ENCODE measurements around the gene NFATC1.

Gene NFATC1

DNA sequence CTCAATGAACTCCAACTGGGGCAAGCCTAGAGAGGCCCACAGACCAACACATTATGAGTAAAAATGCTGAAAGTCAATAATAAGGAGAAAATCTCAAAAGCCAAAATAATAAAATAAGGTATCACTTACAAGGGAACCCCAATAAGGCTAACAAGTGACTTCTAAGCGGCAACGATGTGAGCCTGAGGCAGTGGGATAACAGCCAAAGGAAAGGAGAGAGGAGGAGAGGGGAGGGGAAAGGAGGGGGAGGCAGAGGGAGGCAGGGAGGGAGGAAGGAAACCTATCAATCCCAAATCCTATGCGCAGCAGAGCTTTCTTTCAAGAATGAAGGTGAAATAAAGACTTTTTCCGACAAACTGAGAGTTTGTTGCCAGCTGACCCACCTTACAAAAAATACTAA lies 6.0 kb upstream of the NFATC1 start:
- no peak for DNase-seq (ENCODE audit: low spot score)

DNA sequence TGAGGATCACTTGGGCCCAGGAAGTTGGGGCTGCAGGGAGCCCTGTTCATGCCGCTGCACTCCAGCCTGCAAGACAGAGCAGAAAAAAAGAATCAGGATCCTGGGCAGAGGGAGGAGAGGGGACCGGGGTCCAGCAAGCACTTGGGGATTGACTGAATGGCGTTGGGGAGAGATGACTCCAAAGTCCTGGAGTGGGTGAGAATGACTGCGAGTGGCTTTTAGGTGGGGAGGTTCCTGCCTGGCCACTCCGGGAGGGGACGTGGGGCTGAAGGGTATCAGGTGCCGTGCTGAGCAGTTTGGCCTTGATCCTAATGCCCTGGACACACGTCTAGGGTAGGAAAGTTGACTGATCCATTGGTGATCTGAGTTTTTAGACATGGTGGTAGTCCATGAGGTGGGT lies 3.5 kb upstream of the NFATC1 start:
- no peak for DNase-seq (ENCODE audit: low spot score)

DNA sequence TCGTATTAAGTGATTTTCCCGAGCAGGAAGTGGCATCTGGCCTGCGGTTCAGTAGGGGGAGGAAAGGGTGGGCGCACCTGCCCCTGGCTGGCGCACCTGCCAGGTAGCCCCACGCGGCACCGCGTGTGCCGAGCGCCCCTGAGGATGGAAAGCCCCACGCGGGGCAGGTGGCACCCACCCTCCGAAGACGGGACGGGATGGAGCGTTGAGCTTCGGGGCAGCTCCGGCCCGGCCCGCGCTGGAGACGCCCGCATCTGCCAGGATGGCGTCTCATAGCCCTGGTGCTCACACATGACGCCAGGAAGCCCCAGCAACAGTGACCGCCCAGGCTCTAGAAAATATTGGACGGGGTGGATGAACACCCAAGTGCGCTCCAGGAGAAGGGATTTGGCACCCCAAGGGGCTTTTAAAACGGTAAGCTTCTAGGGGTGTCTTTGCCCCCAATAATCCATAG lies 2.5 kb upstream of the NFATC1 start:
- no peak for DNase-seq (ENCODE audit: low spot score)

DNA sequence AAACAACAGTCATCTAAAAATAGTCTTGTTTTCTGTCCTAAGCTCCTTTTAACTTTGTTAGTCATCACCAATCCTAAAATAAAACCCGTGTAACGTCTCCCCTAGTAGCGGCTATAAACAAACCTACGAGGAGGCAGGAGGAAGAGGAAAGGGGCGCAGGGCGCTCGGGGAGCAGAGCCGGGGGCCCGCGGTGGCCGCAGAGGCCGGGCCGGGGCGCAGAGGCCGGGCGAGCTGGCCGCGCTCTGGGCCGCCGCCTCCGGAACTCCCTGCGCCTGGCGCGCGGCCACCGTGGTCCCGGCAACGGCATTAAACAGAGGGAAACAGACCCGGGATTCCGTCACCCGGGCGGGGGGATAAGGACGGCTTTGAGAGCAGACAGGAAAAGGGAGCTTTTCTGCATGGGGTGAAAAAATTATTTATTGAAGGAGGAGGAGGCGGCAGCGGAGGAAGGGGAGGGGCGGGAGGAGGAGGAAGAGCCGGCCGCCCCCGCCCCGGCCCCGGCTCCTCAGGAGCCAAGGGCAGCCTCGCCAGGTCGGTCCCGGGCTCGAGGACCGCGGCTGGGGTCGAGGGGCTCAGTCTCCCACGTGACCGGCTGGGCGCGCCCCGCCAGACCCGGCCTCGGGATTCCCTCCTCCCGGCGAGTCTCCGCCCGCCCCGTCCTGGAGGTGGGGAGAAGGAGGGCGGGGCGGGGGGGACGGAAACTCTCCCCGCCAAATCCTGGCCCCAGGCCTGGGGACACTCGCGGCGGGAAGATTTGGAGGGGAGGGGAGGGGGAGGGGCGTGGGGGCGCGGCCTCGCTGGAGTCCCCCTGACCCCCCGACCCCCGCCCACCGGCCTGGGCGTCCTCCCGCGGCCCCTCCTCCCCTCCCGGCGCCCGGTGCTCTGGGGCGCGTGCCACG lies 1.8 kb upstream of the NFATC1 start:
- peak; percentile 33 for DNase-seq (ENCODE audit: low spot score)

DNA sequence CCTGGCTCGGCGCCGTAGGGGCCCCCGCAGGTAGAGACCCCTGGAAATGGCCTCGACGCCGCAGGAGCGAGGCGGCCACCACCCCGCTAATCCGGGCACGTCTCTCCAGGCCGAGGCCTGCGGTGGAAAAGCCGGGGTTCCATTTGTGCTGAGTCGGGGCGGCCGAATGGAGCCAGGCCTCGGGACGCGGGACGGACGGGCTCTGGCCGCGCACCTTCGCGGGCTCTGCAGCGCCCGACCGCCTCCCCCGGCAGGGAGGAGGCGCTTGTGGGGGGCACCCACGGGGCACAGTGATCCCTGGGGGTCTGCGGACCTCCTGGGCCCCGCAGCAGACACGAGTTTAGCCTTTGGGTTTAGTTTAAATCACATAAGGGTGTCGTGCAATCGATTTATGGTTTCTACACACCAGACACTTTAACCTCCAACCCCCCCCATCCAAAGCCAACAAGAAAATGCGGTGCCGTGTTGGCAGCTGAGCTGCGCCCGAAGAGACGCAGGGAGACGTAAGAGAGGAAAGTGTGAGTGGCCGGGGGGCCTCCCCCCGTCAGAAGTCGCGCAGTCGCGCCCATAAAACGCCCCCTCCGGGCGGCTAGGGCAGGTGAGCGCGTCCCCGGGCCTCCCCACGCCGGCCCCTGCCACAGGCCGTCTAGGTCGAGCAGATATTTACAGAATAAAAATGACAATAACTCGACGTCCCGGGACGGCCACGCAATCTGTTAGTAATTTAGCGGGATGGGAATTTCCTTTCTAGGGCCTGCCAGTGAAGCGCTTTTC lies 1.0 kb upstream of the NFATC1 start:
- no peak for DNase-seq (ENCODE audit: low spot score)

DNA sequence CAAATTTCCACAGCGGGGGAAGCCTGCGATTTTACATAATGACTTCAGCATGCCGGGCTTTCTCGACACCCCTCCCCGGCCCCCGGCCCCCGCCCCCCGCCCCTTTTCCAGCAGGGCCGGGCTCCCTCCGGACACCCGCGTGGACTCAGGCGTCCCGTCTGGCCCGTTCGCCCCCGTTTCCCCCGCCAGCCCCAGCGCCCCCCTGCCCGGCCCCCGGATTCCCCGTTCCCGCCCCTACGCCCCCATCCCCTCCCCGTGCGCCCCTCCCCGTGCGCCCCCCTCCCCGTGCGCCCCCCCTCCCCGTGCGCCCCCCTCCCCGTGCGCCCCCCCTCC lies 456 bp upstream of the NFATC1 start:
- DNase-seq (ENCODE audit: low spot score), result no peak

DNA sequence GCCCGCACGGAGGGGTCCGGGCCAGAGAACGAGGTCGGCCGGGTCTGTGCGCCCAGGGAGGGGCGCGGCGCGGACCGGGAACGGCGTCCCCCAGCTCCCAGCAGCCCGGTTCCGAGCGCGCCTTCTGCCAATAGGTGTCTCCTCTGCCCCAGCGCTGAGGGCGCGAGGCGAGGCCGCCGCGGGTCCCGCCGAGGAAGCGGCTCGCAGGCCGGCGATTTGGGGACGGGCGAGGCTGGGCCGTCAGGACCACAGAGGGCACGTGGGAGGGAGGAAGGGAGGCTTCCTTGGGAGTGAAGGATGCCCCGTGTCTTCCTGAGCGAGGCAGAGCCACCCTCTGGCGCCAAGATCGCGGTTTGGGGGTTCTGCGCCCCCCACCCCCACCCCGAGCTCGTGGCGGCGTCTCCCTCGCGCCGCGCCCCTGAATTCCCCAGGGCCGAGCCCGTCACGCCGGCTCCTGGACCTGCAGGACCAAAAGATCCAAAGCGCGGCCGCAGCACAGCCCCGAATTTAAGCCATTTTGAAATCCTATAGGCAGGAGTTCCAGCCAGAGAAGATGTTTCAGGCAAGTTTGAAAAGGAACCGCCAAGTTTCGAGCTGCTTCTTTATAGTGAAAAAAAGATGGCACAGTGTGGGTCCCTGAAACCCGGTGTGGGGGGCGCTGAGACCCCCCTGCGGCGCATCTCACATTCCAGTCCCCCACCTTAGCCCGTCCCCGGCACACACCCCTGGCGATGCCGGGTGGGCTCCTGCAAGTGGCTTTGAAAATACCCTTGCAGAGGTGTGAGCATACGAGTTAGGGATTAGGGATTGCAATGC lies 909 bp downstream of the NFATC1 start:
- no peak for DNase-seq (ENCODE audit: low spot score)

DNA sequence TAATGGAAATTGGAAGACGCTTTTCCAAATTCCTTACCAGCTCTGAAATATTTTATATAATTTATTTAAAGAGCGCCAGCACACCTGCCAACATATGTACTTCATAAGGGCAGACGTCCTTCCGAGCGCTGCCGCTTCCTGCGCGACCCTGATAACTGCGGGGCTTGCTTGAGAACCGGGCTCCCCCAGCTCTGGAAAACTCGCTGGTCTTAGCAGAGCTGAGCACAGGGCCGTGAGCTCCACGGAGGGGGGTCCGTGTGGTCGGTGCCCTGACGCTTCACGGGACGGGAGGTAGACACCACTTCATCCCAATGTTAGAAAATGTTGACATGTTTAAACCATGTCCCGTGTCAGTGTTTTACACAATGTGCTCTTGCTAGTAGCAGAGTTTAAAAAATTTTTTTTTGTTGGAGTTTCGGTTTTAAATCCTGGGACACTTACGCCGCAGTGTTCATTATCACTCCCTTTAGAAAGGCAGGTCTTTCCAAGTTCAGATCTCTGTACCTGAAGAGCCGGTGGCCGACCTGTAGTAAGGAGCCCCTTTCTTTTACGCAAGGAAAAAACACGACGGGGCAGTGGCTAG lies 1.6 kb downstream of the NFATC1 start:
- no peak for DNase-seq (ENCODE audit: low spot score)

DNA sequence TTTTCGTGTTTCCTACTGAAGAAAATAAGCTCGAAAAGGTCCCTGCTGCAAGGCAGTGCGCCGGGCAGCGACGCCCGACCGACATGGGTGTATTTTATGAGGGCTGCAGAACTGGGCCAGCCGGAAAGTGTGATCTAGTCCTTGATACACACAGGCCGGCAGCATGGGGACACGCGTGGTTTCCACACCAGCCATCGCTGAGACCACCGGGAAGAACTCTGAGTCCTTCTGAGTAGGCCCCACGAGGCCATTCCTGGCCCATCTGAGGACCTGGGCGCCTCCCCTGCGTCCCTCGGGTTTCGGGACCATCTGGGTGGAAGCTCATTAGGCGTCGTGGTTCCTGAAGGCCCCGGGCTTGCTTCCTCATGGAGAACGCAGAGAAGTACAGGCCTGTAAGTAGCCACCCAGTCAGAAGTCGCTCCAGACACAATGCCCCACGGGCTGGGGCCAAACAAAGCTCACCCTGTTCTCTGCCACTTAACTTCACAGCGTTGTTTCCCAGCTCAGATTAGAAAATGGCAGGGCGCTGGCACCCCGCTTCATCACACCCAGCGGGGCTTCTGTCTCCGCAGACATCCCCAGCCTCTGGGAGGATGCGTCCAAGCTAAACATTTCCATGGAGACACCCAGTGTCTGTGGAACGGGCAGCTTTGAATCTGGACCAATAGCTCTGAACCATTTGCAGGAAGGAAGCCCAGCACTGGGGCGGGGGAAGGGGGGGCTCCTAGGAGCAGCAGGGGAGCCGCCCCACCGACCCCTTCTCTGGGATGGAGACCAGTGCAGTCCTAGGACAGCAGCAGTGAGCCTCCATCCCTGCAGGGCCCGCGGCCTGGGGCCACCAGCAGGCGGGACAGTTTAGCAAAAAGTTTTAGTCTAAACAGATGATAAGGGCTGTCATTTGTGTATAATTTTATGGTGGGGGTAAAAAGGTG lies 2.4 kb downstream of the NFATC1 start:
- no peak for DNase-seq (ENCODE audit: low spot score)

DNA sequence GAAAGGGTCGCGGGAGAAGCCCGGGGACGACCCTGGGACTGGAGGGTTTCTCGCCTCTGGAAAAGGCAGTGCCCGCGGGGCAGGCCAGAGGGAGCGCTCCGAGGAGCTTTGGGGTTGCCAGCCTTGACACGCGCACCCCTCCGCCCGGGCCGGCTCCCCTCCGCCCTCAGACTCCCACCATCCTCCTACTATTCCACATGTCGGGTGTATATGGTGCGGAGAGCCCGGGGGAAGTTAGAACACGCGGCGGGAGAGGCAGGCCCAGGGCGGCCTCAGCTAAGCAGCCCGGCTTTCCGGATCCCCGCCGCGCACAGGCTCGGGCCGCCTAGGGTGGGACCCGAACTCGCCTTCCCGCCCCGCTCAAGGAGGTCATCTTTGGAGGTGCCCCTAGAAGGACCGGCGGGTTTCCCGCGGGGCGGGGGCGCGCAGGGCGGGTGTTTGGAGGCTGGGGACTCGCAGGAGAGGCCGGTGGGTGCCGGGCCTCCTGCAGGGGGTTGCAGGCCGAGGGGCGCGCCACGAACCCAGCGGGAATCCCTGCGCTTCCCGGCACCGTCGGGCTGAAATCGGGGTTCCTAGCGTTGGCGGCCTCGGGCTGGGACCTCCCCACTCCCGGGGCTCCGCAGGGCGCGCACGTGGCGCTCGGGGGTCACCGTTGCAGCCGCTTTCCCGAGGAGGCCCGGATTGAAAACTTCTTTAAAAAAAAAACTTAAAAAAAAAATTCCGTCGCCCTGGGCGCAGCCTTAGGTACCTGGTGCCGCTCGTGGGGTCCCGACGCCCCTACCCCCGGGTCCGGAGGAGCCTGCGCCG lies 3.7 kb downstream of the NFATC1 start:
- no peak for DNase-seq (ENCODE audit: low spot score)

DNA sequence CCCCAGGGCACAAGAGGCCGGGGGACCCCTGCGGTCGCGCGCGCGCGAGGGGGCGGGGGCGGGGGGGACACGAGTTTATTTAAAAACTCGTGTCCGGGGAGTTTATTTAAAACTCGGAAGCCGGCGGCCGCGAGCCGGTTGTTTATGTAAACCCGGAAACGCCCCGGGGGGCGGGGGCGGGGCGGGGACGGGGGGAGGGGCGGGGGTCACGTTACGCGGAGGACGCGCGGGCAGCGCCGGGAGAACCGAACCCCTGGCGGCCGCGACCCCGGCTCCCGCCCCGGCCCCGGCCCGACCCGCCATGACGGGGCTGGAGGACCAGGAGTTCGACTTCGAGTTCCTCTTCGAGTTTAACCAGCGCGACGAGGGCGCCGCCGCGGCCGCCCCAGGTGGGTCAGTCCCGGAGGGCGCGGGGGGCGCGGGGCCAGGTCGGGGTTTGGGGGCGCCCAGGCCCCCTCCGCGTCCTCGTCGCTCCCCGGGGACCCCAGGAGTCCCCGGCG lies 4.4 kb downstream of the NFATC1 start:
- DNase-seq (ENCODE audit: low spot score), result peak; percentile 70

DNA sequence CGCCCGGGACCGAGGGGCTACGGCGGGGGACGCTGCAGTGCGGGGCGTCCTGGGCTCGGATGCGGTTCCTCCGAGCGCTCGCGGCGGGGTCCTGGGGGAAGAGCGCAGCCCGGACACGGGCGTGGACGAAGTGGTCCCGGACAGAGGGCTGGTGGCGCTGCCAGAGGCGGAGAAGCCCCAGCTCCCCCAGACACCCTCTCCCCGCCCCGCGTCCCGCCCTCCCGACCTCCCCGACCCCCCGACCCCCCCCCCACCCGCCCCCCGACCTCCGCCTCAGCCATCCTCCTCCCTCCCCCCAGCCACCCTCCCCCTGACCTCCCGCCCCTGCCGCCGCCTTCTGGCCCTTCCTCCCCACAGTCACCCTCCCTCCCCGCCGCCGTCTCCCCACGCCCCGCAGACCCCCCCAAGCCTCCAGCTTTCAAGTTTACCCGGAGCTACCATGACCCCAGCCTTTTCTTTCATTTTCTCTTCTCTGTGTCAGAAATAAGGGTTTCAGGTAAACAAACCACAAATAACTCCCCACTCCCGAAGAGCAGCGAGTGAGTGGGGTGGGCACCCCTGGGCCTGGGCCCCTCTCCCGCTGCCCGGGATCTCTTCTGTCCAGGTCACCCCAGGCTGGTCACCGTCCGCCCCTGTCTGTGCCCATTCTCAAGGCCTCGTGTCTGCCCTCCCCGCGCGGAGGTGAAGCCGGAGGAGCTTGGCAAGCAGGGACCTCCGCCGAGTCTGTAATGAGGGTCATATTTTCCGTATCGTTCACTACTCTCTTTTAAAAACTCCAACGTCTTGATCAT lies 5.1 kb downstream of the NFATC1 start:
- DNase-seq (ENCODE audit: low spot score), result peak; percentile 51

DNA sequence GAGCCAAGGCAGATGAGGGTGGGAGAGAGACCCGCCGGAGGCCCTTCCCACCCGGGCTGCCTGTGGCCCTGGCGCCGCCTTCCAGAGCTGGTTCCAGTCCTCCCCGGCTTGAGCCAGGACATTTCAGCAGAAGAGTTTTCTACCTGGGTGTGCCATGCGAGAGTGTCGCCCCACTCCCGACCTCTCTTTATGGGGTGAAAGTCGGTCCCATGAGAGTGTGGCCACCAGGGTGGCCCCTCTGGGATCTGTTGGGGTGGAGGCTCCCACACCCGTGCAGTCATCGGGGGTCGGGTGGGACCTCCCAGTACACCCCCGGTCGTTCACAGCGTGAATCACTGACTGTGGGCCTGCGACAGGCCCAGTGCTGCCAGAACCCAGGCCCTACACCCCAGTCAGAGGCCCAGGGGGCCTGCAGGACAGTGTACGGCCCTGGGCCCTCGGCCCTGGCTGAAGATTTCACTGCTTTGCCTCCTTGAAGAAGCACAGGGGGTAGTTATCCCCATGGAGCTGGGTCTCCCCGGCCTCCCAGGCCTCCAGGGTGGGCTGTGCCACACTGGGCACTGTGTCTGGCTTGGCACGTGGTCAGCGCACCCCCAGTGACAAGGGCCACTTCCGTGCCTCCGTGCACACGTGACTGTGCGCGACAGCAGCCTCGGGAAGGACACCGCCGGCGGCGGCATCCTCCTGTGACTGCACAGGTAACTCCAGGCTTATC lies 5.9 kb downstream of the NFATC1 start:
- no peak for DNase-seq (ENCODE audit: low spot score)

DNA sequence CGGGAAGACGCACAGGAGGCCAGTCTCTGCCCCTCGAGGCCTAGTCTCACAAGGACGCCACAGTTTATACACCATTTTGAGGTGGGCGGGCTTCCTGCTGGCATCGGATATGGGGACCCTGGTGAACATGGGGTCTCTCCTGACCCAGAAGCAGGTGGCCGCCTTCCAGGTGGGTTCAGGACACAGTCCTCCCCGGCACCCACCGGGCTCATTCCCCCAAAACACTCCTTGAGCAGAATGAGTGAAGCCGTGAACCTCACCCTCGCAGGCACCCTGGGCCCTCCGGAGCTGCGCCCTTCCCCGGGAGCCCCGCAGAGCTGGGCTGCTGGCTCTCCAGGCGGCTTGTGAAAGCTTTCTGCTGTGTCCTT lies 6.5 kb downstream of the NFATC1 start:
- DNase-seq (ENCODE audit: low spot score), result no peak

DNA sequence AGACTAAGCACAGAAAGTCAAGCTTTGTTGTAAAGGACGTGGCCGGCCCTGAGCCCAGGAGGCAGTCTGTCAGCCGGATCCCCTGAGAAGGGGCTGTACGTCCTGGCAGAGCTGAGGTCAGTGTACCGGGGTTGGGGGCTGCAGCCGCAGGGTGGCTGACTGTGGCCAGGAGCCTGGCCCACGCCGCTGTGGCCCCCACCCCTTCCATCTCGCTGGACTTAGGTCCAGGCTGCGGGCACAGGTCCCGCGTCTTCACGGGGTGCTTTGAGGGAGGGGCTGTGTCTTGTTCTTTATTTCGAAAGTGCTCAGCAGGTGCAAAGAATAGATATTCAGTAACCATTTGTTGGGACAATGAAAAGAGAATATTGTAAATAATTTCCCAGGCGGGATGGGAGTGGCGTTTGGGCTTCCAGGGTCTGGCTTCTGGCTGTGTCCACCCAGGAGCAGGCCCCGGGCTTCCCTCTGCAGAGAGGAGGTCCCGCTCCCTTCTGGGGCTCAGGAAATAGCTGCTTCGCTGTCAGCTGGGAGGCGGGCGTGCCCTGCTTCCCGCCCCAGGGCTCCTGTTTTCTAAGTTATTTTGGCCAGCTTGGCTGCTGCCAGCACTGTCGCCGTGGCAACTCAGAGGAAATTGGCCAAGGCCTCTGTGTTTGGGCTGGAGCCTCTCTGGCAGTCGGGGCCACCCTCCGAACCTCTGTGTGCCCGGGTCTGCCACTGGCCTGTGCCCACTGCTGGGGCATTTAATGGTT lies 7.4 kb downstream of the NFATC1 start:
- no peak for DNase-seq (ENCODE audit: low spot score)

DNA sequence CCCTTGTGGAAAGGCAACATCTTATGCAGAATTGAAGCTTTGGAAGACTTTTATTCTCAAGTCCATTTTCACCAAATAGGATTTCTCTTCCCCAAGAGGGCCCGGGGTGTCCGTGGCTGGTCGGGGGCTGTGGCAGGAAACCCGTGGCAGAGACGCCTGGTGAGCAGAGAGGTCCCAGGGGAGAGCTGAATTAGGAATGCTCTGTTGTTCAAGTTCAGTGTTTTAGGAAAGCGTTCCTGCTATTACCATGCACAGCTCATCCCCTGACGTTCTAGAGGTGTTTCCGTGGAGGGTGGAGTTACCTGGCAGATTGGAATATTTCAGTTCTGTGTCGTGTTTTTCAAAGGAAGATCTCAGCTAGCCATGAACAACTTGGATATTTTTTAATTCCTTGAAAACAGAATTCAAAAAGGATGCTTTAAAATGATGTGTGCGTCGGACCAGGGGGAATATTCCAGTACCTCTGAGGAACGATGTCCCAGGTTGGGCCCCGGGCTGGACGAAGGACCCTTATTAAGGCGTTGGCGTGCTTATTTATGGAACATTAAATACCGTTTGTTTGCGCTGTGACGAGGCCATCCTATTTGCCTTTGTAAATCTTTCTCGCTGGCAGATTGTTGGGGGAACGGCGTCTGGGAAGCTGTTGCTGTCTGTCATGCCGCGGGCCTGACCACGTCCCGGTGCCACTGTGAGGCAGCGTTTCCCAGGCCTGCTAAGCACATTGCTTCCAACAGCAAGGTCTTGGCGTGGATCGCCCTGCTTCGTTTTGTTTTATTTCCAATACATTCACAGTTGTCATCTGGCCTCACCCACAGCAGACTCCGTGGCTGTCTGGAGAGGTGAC lies 8.2 kb downstream of the NFATC1 start:
- DNase-seq (ENCODE audit: low spot score), result no peak

DNA sequence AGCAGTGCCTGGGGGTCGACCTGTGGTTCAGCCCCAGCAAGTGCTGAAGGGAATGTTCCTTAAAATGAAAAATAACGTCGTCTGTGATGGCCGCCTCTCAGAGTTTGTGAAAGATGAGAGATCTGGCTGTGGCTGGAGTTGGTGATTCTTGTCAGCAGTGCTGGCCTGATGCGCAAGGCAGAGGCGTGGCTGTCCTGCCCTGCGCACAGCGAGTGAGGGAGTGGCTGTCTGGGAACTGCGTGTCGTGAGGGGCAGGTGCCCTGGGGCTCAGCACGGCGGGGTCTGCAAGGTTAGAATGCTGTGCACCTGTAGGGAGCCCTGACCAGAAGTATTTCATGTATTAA lies 8.8 kb downstream of the NFATC1 start:
- DNase-seq (ENCODE audit: low spot score), result no peak

Measured in CD4-positive, alpha-beta T cell treated with Interleukin-6 at 100 ng/mL for 8 hours (primary cell).